AG04449 (cell line): ENCODE results near the gene BCAP29.

Experiments used
- CTCF ChIA-PET: fragments of 350-600 bp; formaldehyde crosslinking; extraction: SDS; loops from one replicate; lab custom pipeline; 2021; ENCODE audit warnings: antibody characterized with exemption; lab: Yijun Ruan, JAX
- POLR2A ChIA-PET: fragments of 400-600, 350-600 bp; formaldehyde crosslinking; extraction: SDS; loops from one replicate; lab custom pipeline; 2020; ENCODE audit warnings: antibody characterized with exemption, inconsistent platforms; lab: Yijun Ruan, JAX
- DNase-seq: peaks from one replicate; pipeline ENCODE4 v3.0.0-alpha.2; 2010; ENCODE audit warnings: low read depth, low spot score
- H3K4me3 ChIP-seq: 2 replicates; pipeline ENCODE4 v1.5.1; 2011; ENCODE audit warnings: low read depth, mild to moderate bottlenecking, control low read depth, low read length
- CTCF ChIP-seq: IDR thresholded peaks from one replicate; pipeline ENCODE4 v1.5.1; 2011; ENCODE audit warnings: mild to moderate bottlenecking, moderate library complexity, low read length, control low read depth, inconsistent platforms; ENCODE audit not compliant: insufficient read depth; ENCODE audit errors: missing control alignments

Gene BCAP29

GRCh38 chr7:107599262-107599661 is 19.2 kb downstream of the BCAP29 start:
- no peak for DNase-seq
- TF ChIP-seq CTCF, result no peak
- H3K4me3 ChIP-seq, result no peak overlapping the region
- POLR2A ChIA-PET, result no interaction called here
- CTCF ChIA-PET, result no interaction called here

DNA sequence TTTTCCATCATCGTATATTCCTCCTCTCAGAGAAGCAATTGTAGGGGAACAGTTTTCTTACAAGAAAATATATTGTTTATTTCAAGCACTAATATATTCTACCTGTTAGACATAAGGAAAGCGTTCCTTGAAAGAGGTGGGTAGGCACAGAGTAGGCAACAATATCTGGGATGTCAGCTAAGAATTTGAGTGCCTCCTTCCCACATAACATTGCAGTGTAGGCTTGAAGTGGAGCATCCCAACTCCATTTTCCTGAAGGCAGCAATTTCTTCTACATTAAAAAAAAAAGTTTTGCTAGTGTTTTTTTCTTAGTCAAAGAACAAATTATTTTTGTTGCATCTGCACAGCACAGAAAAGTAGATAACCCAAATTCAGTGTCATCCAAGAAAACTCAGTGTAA is 20.8 kb downstream of the BCAP29 start:
- no peak overlapping the region for H3K4me3 ChIP-seq
- no peak for DNase-seq
- CTCF ChIA-PET, result interaction anchor here (0.6 to 1.5 kb wide), 2 partner anchors 125 to 309 kb away, joined by 3 to 4 read pairs; no protein-coding TSS in a partner anchor
- POLR2A ChIA-PET, result no interaction called here
- no peak for TF ChIP-seq CTCF

GRCh38 chr7:107605218-107605815 is 25.3 kb downstream of the BCAP29 start:
- CTCF ChIA-PET, result interaction anchor here (0.6 to 1.5 kb wide), 2 partner anchors 8 to 36 kb away, joined by 3 to 5 read pairs; no protein-coding TSS in a partner anchor
- no peak for DNase-seq
- no peak overlapping the region for H3K4me3 ChIP-seq
- TF ChIP-seq CTCF, result no peak
- POLR2A ChIA-PET, result no interaction called here

DNA sequence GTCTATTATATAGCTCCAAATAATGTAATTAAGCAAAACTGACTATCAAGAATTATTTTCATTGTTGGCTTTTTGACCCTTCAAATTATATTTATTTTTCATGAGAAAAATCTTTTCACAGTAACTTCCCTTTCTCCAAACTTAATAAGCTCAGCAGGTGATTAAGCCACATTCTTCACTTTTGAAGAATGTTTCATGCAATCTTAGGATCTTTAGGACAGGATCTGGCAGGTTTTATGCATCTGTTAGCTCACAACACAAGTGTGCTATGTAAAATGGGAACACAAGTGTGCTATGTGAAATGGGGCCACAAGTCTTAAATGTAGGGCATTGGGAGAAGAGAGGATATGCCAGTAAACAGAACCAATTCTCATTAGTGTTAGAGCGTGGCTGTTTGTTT is 26.3 kb downstream of the BCAP29 start:
- H3K4me3 ChIP-seq, result no peak overlapping the region
- no peak for TF ChIP-seq CTCF
- POLR2A ChIA-PET, result no interaction called here
- CTCF ChIA-PET, result interaction anchor here (1.5 kb wide), 1 partner anchor 9 kb away, joined by 5 read pairs; no protein-coding TSS in a partner anchor
- no peak for DNase-seq

DNA sequence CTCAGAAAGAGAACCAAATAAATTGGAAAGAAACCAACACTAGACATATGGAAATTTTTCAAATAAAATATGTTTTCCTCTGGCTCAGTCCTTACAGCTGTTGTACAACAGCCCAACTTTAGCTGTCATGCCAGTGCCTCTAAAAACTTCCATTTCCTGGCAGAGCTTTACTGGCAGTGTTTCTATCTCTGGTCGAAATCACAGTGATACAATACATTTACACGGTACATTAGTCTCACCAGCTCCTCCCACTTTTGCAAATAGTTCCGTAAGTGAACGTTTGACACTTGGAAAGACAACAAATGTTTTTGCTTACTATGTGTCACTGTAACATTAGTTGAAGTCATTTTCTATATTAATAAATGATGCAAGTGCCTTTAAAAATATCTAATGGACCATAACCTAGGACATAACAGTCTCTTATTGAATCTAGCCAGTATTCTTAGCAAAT is 29.8 kb downstream of the BCAP29 start:
- no peak for TF ChIP-seq CTCF
- DNase-seq, result no peak
- no peak overlapping the region for H3K4me3 ChIP-seq
- CTCF ChIA-PET, result no interaction called here
- POLR2A ChIA-PET, result no interaction called here

DNA sequence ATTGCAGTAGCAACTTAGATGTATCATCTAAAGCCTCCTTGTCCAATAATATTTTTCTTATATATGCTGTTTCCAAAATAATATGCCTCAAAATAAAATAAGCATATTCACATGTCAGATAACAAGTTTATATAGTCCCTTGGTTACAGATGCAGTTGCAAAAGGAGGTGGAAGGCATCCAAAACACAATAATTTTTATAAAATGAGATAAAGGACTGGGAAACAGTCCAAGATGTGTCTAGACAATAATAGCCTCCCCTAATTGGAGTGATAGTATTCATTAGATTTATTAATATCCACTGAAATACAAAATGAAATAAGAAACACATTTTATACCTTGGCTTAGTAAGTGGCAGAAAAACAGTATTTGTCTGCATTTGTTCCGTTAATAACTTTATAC is 30.3 kb downstream of the BCAP29 start:
- no peak for TF ChIP-seq CTCF
- H3K4me3 ChIP-seq, result no peak overlapping the region
- ChIA-PET CTCF (no interaction called here), POLR2A (no interaction called here)
- no peak for DNase-seq
